BLaER1 treated with 17β-estradiol and CSF1 and Interleukin-3, amounts not matched to agents 10 nM and 100 nM (cell line): ENCODE results near the gene RAP1GDS1.
"Not testable (repeated sequence)": the region's sequence is repeated elsewhere in the genome, so short reads cannot be mapped to it uniquely, and the experiment has no call there.

Source experiments
- H3K27ac ChIP-seq, 11 experiments: shearing (Covaris generic); formaldehyde crosslinking; 2 replicates each; pipeline ENCODE4 v1.8.1; 2022
- H3K27me3 ChIP-seq, 11 experiments: shearing (Covaris generic); formaldehyde crosslinking; 2 replicates each; pipeline ENCODE4 v1.8.1; 2022
- H3K36me3 ChIP-seq, 11 experiments: shearing (Covaris generic); formaldehyde crosslinking; 2 replicates each; pipeline ENCODE4 v1.8.1; 2022
- H3K4me1 ChIP-seq, 10 experiments: shearing (Covaris generic); formaldehyde crosslinking; 2 replicates each; pipeline ENCODE4 v1.8.1; 2022
- H3K4me2 ChIP-seq, 11 experiments: shearing (Covaris generic); formaldehyde crosslinking; 2 replicates each; pipeline ENCODE4 v1.8.1; 2022
- H3K4me3 ChIP-seq, 10 experiments: shearing (Covaris generic); formaldehyde crosslinking; 2 replicates each; pipeline ENCODE4 v1.8.1; 2022
- H3K9ac ChIP-seq, 11 experiments: shearing (Covaris generic); formaldehyde crosslinking; 2 replicates each; pipeline ENCODE4 v1.8.1; 2022
- H3K9me3 ChIP-seq, 11 experiments: shearing (Covaris generic); formaldehyde crosslinking; replicated peaks in 1 of 11; 2 replicates each; pipeline ENCODE4 v1.8.1; 2022
- H4K20me1 ChIP-seq, 11 experiments: shearing (Covaris generic); formaldehyde crosslinking; 2 replicates each; pipeline ENCODE4 v1.8.1; 2022
- Cebpa-rat ChIP-seq, 11 experiments: shearing (Covaris generic); IDR thresholded peaks; 2 replicates each; pipeline ENCODE4 v1.8.1; 2022

The RAP1GDS1 gene

DNA sequence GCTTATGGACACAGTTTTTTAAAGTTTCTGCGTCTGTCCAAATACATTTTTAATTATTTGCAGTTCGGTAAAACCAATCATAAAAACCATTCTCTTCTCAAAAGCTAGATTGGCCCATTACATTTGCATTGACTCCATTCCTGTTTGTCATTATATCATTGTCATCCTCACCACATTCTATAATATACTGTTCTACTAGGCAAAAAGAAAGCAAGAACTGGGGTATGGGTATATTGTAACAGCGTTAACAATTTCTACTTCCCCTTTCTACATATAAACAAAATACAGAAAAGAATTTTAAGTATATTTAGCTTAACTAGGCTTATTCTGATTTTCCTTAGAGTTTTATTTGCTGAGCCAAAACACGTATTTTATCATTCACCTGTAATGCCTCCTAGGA, 91.8 kb downstream of the RAP1GDS1 start:
- H3K4me1 ChIP-seq, result no peaks in the 10 kb centered on the region
- H3K27ac ChIP-seq, result no peak overlapping the region
- no peak for TF ChIP-seq Cebpa-rat (IDR thresholded peaks at IDR 0.05)
- H3K9ac ChIP-seq, result no peak overlapping the region
- no peaks in the 10 kb centered on the region for H3K27me3 ChIP-seq
- peaks cover 4 to 47% (median 23%) of the 10 kb centered on the region in 11 experiments; a peak in 17 of 22 replicates for H3K36me3 ChIP-seq
- H3K4me2 ChIP-seq, result no peak overlapping the region
- H3K9me3 ChIP-seq, result peaks cover 4 to 17% (median 13%) of the 10 kb centered on the region in 11 experiments; a peak in 14 of 22 replicates
- no peak overlapping the region for H3K4me3 ChIP-seq
- peaks cover 0 to 8% (median 0%) of the 10 kb centered on the region in 11 experiments; a peak in 2 of 22 replicates for H4K20me1 ChIP-seq

DNA sequence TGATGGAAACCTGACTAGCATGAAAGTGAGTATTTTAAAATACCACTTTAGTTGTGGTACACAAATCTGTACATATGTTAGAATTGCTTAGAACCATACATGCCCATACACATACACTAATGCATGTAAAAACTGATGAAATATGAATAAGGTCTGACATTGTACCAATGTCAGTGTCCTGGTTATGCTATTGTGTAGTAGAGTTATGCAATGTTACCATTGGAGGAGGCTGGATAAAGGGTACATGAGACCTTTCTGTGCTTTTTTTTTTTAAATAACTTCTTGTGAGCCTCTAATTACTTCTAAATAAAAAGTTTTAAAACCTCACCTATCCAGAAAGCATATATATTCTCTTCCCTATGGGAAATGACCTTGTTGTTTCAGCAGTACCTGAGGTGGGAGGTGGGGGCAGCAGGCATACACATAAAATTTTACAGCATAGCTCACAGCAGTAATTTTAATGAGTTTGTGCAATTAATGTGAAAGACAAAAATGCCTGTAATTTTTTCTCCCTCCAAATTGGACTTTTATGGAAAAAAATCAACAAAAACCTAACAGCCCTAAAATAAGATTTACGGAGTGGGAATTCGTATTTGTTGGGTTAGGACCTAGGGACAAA, 97.6 kb downstream of the RAP1GDS1 start:
- no peak overlapping the region for H3K4me2 ChIP-seq
- H3K27ac ChIP-seq, result no peak overlapping the region
- no peaks in the 10 kb centered on the region for H3K9me3 ChIP-seq
- H3K27me3 ChIP-seq, result no peaks in the 10 kb centered on the region
- no peak overlapping the region for H3K4me3 ChIP-seq
- no peak overlapping the region for H3K9ac ChIP-seq
- H3K36me3 ChIP-seq, result peaks cover 8 to 37% (median 17%) of the 10 kb centered on the region in 11 experiments; a peak in 16 of 22 replicates
- no peaks in the 10 kb centered on the region for H4K20me1 ChIP-seq
- H3K4me1 ChIP-seq, result no peaks in the 10 kb centered on the region
- no peak for TF ChIP-seq Cebpa-rat (IDR thresholded peaks at IDR 0.05)

DNA sequence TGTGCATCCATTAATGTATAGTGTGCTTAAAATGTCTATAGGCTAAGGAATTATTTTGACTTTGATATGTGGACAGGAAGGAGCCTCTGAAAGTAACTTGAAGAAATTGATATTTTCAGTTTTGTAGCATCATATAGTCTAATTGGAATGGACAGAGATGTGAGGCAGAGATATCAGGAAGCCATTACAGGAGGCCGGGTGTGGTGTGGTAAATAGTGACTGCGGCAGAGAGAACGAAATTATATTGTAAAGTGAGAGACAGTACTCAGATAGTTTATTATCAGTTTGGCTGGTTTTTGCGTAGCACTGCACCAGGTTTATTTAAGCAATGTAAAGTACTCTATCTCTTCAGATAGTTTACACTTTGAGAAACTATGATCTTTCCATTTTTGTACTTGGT, 98.5 kb downstream of the RAP1GDS1 start:
- Histone ChIP-seq H3K36me3 (peaks cover 11 to 35% (median 18%) of the 10 kb centered on the region in 11 experiments; a peak in 21 of 22 replicates), H3K4me2 (no peak overlapping the region), H4K20me1 (no peaks in the 10 kb centered on the region), H3K4me1 (no peaks in the 10 kb centered on the region), H3K9ac (no peak overlapping the region), H3K4me3 (no peak overlapping the region), H3K27ac (no peak overlapping the region), H3K27me3 (no peaks in the 10 kb centered on the region), H3K9me3 (peaks cover 0 to 4% (median under 1%) of the 10 kb centered on the region in 11 experiments; a peak in 9 of 22 replicates)
- TF ChIP-seq Cebpa-rat (IDR thresholded peaks at IDR 0.05), result no peak

DNA sequence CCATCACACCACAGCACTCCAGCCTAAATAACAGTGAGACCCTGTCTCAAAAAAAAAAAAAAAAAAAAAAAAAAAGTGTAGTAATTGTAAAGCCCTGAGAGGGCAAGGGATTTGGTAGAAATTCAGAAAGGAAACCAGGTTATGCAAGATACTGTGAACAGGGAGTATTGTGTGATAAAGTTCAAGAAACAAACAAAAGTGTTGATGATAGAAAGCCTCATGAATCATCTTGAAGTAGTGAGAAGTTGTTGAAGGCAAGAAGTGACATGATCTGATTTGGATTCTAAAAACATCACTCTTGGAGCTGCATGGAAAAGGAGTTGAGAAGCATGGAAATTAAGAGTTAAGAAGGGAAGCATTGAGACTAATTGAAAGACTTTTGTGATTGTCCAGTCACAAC, 102.2 kb downstream of the RAP1GDS1 start:
- no peaks in the 10 kb centered on the region for H4K20me1 ChIP-seq
- H3K36me3 ChIP-seq, result peaks cover 41 to 61% (median 50%) of the 10 kb centered on the region in 11 experiments

DNA sequence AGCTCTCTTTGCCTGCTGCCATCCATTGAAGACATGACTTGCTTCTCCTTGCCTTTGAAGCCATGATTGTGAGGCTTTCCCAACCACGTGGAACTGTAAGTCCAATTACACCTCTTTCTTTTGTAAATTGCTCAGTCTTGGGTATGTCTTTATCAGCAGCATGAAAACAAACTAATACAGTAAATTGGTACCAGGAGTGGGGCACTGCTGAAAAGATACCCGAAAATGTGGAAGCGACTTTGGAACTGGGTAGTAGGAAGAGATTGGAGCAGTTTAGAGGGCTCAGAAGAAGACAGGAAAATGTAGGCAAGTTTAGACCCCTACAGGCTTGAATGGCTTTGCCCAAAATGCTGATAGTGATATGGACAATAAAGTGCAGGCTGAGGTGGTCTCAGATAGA, 105.1 kb downstream of the RAP1GDS1 start:
- peaks cover 44 to 51% (median 49%) of the 10 kb centered on the region in 11 experiments for H3K9me3 ChIP-seq
- not testable (repeated sequence) for H3K27me3 ChIP-seq, H3K9ac ChIP-seq, H4K20me1 ChIP-seq, H3K4me2 ChIP-seq, H3K27ac ChIP-seq, H3K4me3 ChIP-seq, H3K4me1 ChIP-seq
- peaks cover 51 to 85% (median 72%) of the 10 kb centered on the region in 11 experiments for H3K36me3 ChIP-seq

More for the DNA sequence above, 102.2 kb downstream of the RAP1GDS1 start:
- no peaks in the 10 kb centered on the region for H3K27me3 ChIP-seq
- H3K4me3 ChIP-seq, result no peak overlapping the region
- H3K27ac ChIP-seq, result no peak overlapping the region
- H3K9ac ChIP-seq, result no peak overlapping the region
- TF ChIP-seq Cebpa-rat (IDR thresholded peaks at IDR 0.05), result no peak
- no peak overlapping the region for H3K4me2 ChIP-seq
- peaks cover 33 to 40% (median 38%) of the 10 kb centered on the region in 11 experiments for H3K9me3 ChIP-seq
- H3K4me1 ChIP-seq, result no peaks in the 10 kb centered on the region

DNA sequence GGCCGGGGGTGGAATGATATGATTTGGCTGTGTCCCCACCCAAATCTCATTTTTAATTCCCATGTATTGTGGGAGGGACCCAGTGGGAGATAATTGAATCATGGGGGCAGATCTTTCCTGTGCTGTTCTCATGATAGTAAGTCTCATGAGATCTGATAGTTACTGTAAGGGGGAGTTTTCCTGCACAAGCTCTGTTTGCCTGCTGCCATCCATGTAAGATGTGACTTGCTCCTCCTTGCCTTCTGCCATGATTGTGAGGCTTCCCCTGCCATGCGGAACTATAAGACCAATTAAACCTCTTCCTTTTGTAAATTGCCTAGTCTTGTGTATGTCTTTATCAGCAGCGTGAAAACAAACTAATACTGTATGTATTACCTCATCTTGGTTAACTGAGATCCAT, 106.8 kb downstream of the RAP1GDS1 start:
- H3K4me1 ChIP-seq, H3K27ac ChIP-seq, H4K20me1 ChIP-seq, H3K27me3 ChIP-seq, H3K9ac ChIP-seq, H3K4me2 ChIP-seq, H3K4me3 ChIP-seq: not testable (repeated sequence)
- Histone ChIP-seq H3K9me3 (peaks cover 44 to 51% (median 49%) of the 10 kb centered on the region in 11 experiments), H3K36me3 (peaks cover 44 to 92% (median 73%) of the 10 kb centered on the region in 11 experiments)

DNA sequence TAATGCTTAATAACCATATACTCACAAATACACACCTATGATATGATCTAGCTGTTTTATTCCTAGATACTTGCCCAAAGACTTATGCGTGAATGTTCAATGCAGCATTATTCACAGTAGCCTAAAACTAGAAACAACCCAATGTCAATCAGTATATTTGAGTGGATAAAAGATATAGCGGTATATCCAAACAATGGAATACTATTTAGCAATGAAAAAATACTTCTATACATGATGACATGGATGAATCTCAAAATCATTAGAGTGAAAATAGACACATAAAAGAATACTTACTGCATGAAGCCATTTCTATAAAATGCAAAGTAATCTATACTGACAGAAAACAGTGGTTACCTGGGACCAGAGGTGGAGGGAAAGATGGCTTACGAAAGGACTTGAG, 108.1 kb downstream of the RAP1GDS1 start:
- TF ChIP-seq Cebpa-rat (IDR thresholded peaks at IDR 0.05), result no peak
- Histone ChIP-seq H3K4me1 (no peaks in the 10 kb centered on the region), H3K9ac (no peak overlapping the region), H4K20me1 (no peaks in the 10 kb centered on the region), H3K9me3 (peaks cover 44 to 50% (median 49%) of the 10 kb centered on the region in 11 experiments), H3K27me3 (no peaks in the 10 kb centered on the region), H3K27ac (no peak overlapping the region), H3K4me2 (no peak overlapping the region), H3K36me3 (peaks cover 42 to 92% (median 75%) of the 10 kb centered on the region in 11 experiments), H3K4me3 (no peak overlapping the region)

DNA sequence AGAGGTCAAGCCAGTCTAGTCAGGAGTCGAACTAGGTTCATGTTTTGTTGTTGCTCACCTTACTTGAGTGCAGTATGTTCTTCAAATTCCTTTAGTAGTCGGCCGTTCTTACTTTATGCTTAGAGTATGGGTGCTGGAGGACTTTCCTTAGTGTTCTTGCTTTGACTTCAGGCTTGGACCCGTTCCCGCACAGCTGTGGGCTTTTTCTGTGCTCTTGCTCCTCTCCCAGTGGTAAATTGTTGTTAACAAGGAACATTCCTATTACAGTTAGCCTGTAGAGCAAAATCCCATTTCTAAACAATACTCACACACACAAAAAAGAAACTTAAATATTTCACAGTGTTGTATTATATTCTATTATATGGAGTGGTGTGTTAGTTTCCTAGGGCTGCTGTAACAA, 113.5 kb downstream of the RAP1GDS1 start:
- peaks cover 0 to 1% (median 0%) of the 10 kb centered on the region in 11 experiments; a peak in 4 of 22 replicates for H3K9me3 ChIP-seq
- no peak overlapping the region for H3K27ac ChIP-seq
- TF ChIP-seq Cebpa-rat (IDR thresholded peaks at IDR 0.05), result no peak
- peaks cover 0 to 14% (median 0%) of the 10 kb centered on the region in 10 experiments; a peak in 2 of 20 replicates for H3K4me1 ChIP-seq
- H4K20me1 ChIP-seq, result no peaks in the 10 kb centered on the region
- no peaks in the 10 kb centered on the region for H3K27me3 ChIP-seq
- H3K36me3 ChIP-seq, result peaks cover under 1 to 55% (median 29%) of the 10 kb centered on the region in 11 experiments; a peak in 20 of 22 replicates
- no peak overlapping the region for H3K4me3 ChIP-seq
- no peak overlapping the region for H3K4me2 ChIP-seq
- H3K9ac ChIP-seq, result no peak overlapping the region

DNA sequence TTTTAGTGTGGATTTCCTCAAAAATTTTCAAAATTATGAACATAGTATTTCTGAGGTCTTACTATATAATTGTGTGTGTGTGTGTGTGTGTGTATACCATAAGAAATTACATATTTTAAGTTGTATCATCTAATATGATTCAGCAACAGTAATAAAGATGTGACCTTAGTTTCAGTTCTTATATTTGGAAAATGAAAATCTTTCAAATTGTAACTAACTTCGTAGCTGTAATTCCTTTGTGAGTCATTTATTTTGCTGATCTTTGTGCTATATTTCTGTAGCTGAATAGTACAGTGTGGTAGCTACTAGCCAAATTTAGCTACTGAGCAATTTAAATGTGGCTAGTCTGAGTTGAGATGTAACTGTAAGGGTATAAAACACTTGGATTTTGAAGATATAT, 116.4 kb downstream of the RAP1GDS1 start:
- Histone ChIP-seq H4K20me1 (no peaks in the 10 kb centered on the region), H3K27me3 (no peaks in the 10 kb centered on the region), H3K9ac (no peak overlapping the region), H3K4me3 (no peak overlapping the region), H3K4me2 (no peak overlapping the region), H3K36me3 (peaks cover 0 to 35% (median 9%) of the 10 kb centered on the region in 11 experiments; a peak in 11 of 22 replicates), H3K4me1 (peaks cover 0 to 19% (median 0%) of the 10 kb centered on the region in 10 experiments; a peak in 2 of 20 replicates), H3K27ac (no peak overlapping the region), H3K9me3 (no peaks in the 10 kb centered on the region)
- TF ChIP-seq Cebpa-rat (IDR thresholded peaks at IDR 0.05), result no peak

DNA sequence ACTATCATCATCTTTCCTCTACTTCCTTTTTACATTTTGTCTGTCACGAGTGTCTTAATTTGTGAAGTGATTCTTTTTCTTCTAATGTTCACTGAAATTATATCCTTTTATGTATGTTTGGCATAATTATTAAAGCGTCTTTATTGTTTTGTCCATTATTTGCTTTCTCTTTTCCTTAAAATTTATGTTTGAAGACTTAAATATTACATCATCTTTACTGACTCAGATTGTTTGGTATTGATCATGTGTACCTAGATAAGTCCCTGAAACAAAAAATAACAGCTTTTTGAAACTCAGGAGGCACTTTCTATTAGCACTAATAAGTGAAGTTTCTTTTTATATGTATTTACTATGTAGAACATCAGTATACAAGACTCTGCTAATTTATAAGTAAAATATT, 120.1 kb downstream of the RAP1GDS1 start:
- no peaks in the 10 kb centered on the region for H3K9me3 ChIP-seq
- no peak overlapping the region for H3K4me3 ChIP-seq
- no peaks in the 10 kb centered on the region for H4K20me1 ChIP-seq
- H3K9ac ChIP-seq, result no peak overlapping the region
- H3K4me2 ChIP-seq, result no peak overlapping the region
- H3K4me1 ChIP-seq, result peaks cover 0 to 19% (median 0%) of the 10 kb centered on the region in 10 experiments; a peak in 3 of 20 replicates
- H3K27me3 ChIP-seq, result no peaks in the 10 kb centered on the region
- no peak overlapping the region for H3K27ac ChIP-seq
- TF ChIP-seq Cebpa-rat (IDR thresholded peaks at IDR 0.05), result no peak
- peaks cover 0 to 20% (median 0%) of the 10 kb centered on the region in 11 experiments; a peak in 5 of 22 replicates for H3K36me3 ChIP-seq
